HG03521 (cell line): Measurements from ENCODE around the gene NT5M.

Experiments used
- ATAC-seq: cut with Tn5 transposase; IDR thresholded peaks from one replicate; pipeline ENCODE4 v1.9.1; 2021; ENCODE audit warnings: mild to moderate bottlenecking, moderate library complexity; ENCODE audit not compliant: unreplicated experiment

Gene NT5M

DNA sequence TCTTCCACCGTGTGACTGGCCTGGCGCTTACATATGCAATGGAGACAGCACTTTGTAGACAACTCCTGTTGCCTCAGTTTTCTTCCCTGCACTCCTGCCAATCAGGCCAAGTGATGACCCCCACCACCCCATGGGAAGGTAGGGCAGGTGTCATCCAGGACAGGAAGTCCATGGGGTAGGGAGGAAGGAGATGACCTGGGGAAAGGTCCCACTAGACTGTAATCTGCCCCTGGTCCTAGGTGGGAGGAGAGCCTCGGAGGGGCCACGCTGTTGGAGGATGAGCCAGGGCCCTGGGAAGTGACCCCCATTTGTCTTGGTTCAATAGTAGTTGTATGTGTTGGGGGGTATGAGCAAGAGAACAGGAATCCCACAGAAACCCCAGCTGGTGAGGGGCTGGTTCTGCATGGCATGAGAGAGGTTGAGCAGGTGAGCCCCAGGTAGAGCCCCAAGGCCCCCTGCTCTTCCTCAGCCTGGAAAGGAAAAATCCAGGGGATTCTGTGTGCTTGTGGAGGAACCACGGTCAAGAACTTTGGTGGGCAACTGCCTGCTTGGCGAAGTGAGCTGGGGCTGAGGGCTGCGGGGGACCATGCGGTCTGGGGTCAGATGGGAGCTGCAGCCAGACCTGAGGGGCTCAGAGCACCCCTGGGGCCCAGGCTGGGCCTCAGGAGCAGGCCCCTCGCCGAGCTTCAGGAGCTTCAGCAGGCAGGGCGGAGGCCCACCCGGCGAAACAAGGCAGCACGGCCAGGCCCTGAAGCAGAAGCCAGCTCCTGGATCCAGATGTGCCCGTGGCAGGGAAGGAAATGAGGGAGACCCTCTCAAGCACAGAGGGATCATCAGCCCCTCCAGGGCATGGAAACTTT is 50.7 kb downstream of the NT5M start:
- no peak for ATAC-seq

DNA sequence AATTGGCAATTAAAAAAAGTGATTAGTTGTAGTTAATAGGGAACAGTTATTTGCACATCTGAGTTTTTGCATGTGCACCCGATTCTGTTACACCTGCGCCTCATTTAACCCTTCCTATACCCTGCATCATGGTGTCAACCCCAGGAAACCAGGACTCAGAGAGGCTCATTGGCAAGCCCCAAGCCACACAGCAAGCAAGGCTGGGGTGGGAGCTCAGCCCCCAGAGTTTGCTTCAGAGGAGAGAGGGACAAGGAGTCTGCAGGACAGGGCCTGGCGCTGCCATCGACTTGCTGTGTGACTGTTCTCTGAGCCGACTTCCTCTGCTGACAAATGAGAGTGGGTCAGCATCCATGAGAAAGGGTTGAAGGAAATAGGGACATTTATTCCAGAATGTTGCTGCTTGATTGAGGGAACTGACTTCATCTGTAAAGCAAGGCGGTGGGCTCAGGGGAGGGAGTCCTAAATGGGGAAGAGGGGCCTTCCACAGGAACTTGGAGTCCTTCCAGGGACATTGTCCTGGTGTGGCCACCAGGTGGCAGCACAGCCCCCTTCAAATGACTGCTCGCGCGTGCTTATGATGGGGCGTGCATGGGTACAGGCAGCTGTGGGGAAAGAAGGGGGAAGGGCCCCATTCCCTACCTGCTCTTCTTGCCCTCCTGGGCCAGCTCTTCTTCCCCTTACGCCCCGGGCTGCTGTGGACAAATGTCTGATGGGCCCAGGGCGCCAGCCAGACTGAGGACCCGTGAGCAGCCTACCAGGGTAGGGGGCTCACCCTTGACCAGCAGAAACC is 51.6 kb downstream of the NT5M start:
- ATAC-seq, result no peak

DNA sequence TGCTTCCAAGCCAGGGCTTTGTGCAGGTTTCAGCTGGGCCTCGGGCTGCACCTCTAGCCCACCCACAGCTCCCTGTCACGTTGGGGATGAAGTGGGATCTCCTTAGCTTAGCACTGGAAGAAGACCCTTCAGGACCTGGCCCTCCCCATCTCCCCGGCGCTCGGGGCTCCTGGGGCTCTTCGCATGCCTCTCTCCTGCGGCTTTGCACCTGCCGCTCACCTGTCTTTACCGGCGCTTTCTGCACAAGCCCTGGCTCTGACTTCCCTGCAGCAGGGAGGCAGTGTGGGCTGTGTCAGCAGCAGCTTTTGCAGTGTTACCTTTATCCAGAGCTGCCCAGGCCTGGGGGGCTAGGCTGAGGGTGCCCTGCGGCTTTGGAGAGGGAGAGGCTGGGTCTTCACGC is 52.3 kb downstream of the NT5M start:
- ATAC-seq, result no peak

DNA sequence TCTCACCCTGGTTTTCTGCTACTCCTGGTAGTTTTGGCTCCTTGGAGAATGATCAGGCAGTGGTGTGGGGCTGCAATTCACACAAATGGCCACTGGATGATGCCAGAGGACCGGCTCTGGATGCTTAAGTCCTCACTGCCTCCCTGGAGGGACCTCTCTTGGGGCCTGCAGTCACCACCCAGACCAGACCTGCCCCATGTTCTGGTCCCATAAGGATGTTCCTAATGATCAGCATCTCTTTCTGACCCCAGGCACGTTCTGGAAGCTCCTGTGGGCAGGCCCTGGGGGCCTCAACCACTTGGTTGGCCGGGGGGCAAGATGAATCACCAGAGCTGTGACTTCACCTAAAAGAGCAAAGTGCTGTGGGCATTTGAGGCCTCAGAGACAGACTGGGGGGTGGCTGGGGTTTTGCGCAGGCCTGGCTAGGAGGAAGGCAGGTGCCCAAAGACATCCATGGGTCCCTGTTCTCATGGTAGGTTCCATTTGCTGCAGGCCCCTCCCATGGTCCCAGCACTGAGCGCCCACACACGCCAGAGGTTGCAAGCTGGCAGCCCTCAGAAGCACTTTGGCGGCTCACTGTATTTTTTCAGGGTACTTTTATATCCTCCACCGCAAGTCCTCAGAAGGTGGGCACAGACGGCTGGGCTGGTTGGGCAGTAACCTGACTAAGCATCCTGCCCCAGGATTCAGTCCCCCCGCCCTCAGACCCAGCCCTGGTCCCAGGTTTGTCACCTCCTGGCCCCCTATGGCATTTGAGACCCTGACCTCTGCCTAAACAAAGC is 53.2 kb downstream of the NT5M start:
- no peak for ATAC-seq

DNA sequence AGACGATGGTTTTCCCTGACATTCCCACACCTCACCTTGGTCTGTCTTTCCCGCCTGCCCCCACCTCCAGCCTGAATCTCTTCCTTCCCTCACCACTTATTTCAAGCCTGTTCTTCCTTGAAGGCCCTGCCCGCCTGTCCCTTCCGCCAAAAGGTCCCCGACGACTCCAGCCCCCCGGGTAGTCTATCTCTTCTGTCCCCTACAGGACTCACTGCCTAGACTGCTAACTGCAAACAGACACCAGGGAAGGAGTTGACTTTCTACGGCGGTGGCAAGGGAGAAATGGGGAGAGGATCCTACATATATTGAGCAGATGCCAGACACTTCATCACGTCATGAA is 53.7 kb downstream of the NT5M start:
- ATAC-seq, result no peak

DNA sequence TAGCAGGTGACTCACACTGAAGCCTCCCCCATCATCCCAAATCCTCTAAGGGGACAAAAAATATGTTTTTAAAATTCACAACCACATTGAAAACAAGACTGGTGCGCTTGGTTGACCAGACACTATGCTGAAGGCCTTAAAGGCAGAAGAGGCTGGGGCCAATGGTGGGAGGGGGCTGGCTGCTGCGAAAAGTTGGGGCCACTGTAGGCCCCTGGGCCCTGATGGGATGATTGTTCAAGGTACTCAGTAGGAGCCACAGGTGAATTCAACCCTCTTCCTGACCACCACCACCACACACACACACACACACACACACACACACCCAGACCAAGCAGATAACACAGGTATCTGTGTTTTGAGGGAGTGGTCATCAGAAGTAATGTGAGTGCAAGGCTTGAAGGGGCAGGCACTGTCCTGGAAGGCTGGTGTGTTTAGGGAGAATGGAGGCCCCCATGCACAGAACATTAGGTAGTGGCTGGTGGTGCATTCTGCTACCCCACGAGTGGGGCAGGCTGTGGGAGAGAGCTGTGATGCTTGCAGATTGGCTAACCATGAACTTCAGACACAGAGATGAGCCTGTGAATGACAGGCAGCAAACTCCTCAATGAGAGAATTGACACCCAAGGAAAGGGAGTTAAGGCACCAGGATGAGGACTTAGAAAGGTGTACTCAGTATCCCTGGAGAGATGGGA is 55.0 kb downstream of the NT5M start:
- ATAC-seq, result no peak

DNA sequence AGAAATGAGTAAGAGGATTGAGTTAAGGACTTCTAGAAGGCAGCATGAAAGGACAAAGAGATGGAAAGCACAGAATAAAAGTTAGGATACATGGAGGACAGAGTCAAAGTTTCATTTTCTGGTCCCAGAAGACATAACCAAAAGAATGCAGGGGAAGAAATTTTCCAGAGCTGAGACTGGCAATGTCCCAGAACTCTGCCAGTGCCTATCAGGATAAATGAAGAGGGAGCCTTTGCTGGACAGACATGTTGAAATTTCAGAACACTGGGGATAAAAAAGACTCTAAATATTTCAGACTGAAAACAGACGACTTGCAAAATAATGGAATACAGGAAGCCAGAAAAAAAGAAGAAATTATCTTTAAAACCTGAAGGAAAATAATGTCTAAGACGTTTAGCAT is 55.7 kb downstream of the NT5M start:
- ATAC-seq, result no peak

DNA sequence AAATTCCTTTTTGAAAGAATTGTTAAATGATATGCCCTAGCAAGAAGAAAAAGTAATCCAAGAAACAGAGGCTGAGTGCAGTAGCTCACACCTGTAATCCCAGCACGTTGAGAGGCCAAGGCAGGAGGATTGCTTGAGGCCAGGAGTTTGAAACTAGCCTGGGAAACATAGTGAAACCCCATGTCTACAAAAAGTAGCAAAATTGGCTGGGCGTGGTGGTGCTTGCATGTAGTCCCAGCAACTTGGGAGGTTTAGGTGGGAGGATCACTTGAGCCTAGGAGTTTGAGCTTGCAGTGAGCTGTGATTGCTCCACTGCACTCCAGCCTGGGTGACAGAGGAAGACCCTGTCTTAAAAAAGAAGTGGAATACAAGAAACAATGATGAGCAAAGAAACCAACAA is 56.1 kb downstream of the NT5M start:
- ATAC-seq, result no peak

DNA sequence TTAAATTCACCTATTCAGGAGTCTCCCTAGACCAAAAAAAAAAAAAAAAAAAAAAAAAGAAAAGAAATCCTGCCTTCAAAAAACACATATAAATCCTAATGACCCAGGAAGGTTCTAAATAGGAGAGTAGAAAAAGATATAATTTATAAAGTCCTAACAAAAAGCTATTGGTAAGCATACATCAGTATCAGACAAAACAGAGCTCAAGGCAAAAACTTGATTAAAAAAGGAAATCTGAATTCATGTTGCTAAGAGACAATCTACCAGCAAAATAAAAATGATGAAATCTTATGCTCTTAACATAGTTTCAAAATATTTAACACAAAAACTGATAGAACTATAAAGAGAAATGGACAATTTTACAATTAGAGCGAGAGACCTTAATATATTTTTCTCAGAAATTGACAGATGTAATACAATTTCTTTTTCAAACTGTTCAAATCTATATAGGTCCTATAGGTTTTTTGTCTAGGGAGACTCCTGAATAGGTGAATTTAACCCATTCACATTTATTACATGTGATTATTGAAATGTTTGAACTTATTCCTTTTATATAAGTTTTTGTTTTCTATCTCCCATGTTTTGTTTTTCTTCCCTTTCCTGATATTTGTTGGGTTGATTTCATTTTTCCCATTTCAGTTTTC is 57.0 kb downstream of the NT5M start:
- no peak for ATAC-seq

DNA sequence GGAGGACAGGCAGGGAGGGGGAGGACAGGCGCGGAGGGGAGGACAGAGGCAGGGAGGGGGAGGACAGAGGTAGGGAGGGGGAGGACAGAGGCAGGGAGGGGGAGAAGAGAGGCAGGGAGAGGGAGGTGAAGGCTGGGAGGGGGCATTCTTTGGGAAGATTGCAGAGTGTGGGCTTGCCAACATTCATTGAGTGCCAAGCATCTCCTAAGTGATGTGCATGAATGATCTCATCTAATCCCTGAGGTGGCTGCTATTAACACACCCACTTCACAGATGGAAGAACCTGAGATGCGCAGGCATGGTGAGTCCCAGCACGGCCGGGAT is 58.3 kb downstream of the NT5M start:
- ATAC-seq, result no peak

DNA sequence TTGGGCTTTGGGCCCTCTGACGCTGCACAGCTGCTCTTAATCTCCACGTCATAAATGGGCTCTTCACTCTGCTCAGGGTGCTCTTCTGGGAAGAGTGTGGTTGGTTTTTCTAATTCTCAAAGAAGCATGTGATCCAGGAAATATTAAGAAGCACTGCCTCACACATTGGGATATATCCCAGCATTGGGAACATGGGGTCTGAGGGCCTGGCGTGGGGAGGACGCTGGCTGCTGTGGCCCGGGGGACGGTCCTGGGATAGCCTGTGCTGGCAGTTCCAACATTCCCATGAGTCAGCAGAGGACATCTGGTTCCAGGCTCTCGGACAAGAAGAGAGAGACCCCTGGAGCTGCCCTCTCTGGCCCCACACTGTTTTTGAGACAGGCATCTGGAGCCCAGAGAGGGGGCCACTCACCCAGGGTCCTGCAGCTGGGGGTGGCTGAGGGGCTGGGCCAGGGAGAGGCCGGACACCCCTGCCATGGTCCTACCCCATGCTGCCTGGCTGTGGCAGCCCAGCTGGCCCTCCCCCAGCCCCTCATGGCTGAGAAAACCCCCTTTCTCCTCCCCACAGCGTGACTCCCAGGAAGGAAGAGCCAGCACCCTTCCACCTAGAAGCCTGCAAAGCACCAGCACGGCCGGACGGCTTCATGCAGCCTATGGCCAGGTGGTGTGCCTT is 58.8 kb downstream of the NT5M start:
- ATAC-seq, result no peak

DNA sequence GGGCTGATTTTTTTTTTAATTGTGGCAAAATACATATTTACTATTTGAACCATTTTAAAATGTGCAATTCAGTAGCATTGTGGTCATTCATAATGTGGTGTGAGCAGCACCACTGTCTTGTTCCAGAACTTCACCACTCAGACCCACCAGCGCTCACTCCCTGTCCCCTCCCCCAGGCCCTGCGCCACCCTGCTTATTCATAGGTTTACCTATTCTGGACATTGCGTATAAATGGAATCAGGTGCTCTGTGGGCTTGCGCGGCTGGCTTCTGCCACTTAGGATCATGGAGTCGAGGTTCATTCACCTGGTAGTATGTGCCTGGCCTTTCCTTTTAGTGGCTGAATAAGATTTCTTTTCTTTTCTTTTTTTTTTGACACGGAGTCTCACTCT is 59.4 kb downstream of the NT5M start:
- ATAC-seq, result no peak

DNA sequence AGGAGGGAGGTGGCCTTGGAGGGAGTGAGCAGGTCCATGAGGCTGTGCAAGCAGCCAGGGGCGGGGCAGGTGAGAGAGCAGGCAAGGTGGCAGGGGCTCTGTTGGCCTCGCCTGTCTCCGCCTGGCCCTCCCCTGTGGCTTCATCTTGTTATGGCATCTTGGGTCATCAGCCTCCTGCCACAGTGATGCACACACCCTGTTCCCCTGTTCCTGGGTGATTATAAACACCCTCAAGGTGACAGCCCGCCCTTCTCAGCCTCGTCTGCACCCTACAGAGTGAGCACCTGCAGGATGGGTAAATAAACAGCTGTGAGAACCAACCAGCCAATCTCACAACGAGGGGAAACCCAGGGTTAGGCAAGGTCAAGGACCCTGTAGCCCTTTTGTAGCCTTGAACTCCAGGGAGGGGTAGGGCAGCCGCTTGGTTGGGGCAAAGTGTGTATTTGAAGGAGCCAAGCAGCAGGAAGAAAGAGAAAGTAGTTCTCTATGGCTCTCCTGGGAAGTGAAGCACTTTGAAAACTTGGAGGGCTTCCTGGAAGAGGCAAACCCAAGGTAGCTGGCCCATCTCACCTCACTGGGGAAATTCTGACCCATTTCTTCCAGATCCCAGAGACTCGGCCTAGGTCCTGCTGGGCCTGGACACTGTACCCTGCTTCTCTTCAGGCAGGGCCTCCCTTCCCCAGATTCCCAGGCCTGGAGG is 60.6 kb downstream of the NT5M start:
- no peak for ATAC-seq

DNA sequence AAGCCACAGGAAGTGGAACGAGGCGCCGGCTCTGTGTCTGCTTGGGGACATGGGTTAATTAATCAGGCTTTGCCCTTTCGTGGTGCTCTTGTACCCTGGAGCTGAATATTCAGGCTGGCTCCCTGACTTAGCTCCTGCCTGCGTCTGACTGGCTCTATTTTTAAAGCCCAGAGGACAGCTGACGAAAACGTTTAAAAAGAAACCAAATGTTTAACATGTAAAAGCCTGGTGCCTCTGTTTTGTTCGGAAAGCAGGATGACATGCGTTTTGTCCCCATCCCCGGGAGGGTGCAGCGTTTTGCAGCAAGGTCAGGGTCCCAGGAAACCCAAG is 61.1 kb downstream of the NT5M start:
- ATAC-seq, result no peak

DNA sequence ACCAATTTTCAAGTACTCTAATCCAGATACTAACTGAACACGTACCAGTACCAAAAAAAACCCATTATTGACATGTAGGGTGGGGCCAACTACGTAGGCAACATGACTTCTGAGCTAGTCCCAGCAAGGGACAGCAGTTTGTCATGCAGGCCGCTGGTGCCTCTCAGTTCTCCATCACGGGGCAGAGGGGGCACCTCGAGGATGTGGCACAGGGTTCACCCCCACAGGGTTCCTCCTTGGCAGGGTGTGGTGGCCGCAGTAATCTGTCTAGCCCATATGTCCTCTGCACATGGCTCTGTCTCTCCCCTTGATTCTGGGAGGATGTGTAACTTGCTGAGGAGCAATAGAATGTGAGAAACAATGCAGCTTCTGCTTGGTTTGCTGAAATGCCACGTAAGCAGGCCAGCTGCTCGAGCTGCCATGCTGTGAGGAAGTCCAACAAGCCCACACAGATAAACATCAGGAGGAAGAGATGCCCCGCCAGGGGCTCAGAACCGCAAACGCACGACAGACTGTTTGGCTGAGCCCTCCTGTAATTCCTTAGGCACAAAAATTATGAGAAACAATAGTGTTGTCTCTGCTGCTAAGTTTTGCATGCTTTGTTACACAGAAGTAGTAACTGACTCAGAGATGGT is 62.4 kb downstream of the NT5M start:
- ATAC-seq, result no peak

DNA sequence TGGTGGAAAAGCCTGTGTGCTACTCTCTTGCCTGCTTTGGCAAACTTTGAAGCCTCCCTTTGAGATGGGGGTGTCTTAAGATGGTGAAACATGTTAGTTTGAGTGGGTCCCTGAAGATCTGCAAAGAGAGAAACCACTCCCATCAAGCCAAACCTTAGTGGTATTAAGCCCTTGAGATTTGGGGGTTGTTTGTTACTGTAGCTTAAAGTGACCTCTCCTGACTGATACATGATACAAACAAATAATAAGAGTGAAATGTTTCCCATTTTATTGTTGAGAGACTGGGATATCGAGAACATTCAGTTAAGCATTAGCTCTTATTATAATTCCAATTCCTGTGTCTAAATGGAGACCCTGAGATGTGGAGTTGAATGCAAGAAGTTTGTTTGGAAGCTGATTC is 63.1 kb downstream of the NT5M start:
- ATAC-seq, result no peak

DNA sequence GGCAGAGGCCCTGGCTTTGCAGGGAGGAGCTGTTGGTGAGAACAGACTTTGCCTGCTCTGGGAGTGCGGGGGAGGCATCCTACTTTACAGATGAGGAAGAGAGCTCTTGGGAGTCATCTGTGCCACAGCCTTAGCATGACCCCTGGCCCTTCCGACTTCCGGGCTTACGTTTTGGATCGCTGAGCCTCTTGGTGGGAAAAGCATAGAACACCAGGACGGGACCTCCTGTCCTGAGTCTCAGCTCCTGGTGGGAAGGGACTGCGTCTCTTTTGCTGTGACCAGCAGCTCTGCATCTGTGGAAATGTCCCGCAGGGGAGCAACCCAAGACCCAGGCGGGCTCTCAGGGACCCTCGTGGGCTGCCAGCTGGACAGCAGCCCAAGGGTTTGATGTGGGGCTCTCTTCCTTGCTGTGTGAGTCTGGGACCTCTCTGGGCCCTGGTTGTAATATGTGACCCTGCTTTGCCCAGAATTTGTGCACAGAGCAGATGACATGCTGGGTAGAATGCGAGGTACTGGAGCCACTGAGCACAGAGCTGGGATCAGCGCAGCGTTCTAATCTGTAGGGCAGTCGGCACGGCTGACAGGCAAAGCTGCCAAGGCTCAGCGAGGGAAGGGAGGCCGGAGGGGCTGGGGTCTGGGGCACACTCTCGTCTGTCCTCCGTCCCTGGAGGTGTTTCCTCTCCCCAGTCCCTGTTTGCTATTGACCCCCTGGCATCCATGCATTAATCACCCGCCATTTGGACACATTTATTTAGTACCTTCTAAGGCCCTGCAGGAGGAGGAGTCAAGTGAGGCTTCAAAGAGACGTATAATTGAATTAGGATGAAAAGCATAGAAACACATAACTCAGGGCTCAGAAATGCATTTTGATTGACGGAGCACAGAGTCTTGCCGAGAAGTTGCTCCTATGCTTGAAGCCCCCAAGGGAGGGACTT is 64.0 kb downstream of the NT5M start:
- no peak for ATAC-seq

DNA sequence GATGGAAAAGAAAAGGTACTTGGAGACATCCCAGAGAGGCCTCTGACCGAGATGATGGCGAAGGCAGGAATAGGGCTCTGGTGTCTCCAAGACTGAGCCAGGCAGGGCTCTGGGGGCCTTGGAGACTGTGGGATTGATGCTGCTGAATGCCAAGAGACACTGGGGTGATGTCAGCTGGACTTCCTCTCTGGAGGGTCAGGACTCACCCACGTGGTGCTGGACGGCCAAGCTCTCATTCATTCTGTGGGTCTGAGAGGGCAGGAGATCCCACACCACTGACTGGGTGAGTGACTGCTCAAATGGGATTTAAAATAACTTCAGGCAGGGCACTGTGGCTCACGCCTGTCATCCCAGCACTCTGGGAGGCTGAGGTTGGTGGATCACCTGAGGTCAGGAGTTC is 64.8 kb downstream of the NT5M start:
- ATAC-seq, result no peak
